Measurements from ENCODE around the gene CCDC146. TPM values are rescaled to one million over a fixed set of nuclear protein-coding genes. Genes with fewer than 3 reads are reported as not detected.

Gene CCDC146
- total RNA-seq, 4 donors from 2014 or later: 35.9 to 51.3 (median 44.3) TPM

- H3K9me3 ChIP-seq: no peaks in the 10 kb centered on the region
- intact Hi-C loops (cut with DNase I): no loop called here
- peaks cover 9 to 24% of the 10 kb centered on the region in 2 donors for H3K4me1 ChIP-seq
- no peaks in the 10 kb centered on the region for H3K27me3 ChIP-seq
- DNase-seq: no peak
- 59 to 78% methylated on average over 7 of the region's 7 CpGs for WGBS, 2 donors
- no peak overlapping the region for H3K27ac ChIP-seq
- no peak overlapping the region for H3K4me3 ChIP-seq (replicated peaks in 1 of 3)
- H3K36me3 ChIP-seq: peaks cover 9 to 14% of the 10 kb centered on the region in 2 donors
- no peak for TF ChIP-seq POLR2A (IDR thresholded peaks at IDR 0.05)
Measured at GRCh38 chr7:77288676-77289320, 166.4 kb downstream of the CCDC146 start.

GRCh38 chr7:77289387-77289786 lies 167.0 kb downstream of the CCDC146 start:
- no peak overlapping the region for H3K27ac ChIP-seq
- WGBS, 2 donors: 96 to 99% methylated on average over 3 of the region's 3 CpGs
- H3K4me3 ChIP-seq (replicated peaks in 1 of 3): no peak overlapping the region
- intact Hi-C loops (cut with DNase I): no loop called here
- peaks cover 4 to 18% of the 10 kb centered on the region in 2 donors for H3K4me1 ChIP-seq
- no peaks in the 10 kb centered on the region for H3K27me3 ChIP-seq
- peaks cover 9 to 14% of the 10 kb centered on the region in 2 donors for H3K36me3 ChIP-seq
- TF ChIP-seq CTCF (IDR thresholded peaks at IDR 0.05) (no peak), POLR2A (IDR thresholded peaks at IDR 0.05) (no peak)
- no peaks in the 10 kb centered on the region for H3K9me3 ChIP-seq
- no peak for DNase-seq

- no peak for TF ChIP-seq POLR2A (IDR thresholded peaks at IDR 0.05)
- TF ChIP-seq CTCF (IDR thresholded peaks at IDR 0.05): no peak
- Histone ChIP-seq H3K27me3 (no peaks in the 10 kb centered on the region), H3K4me3 (replicated peaks in 1 of 3) (no peak overlapping the region), H3K9me3 (no peaks in the 10 kb centered on the region), H3K4me1 (peaks cover 3 to 18% of the 10 kb centered on the region in 2 donors), H3K36me3 (peaks cover 9 to 14% of the 10 kb centered on the region in 2 donors), H3K27ac (no peak overlapping the region)
- DNase-seq: no peak
- intact Hi-C loops (cut with DNase I): no loop called here
Measured at GRCh38 chr7:77290425-77290824, 168.0 kb downstream of the CCDC146 start.

GRCh38 chr7:77293046-77293445 lies 170.6 kb downstream of the CCDC146 start:
- 83 to 90% methylated on average over 4 of the region's 4 CpGs for WGBS, 2 donors
- H3K4me1 ChIP-seq: peaks cover 3 to 8% of the 10 kb centered on the region in 2 donors
- TF ChIP-seq POLR2A (IDR thresholded peaks at IDR 0.05) (no peak), CTCF (IDR thresholded peaks at IDR 0.05) (no peak)
- H3K27ac ChIP-seq: no peak overlapping the region
- peaks cover 11 to 12% of the 10 kb centered on the region in 2 donors for H3K36me3 ChIP-seq
- intact Hi-C loops (cut with DNase I): no loop called here
- H3K4me3 ChIP-seq (replicated peaks in 1 of 3): no peak overlapping the region
- DNase-seq: no peak
- no peaks in the 10 kb centered on the region for H3K9me3 ChIP-seq
- H3K27me3 ChIP-seq: no peaks in the 10 kb centered on the region

- DNase-seq: no peak
- intact Hi-C loops (cut with DNase I): no loop called here
- H3K4me1 ChIP-seq: no peaks in the 10 kb centered on the region
- no peak overlapping the region for H3K4me3 ChIP-seq (replicated peaks in 1 of 3)
- H3K27ac ChIP-seq: peak overlapping the region in 1 of 3 donors; percentile 27
- TF ChIP-seq POLR2A (IDR thresholded peaks at IDR 0.05) (no peak), CTCF (IDR thresholded peaks at IDR 0.05) (no peak)
- H3K9me3 ChIP-seq: no peaks in the 10 kb centered on the region
- peaks cover 0 to 12% of the 10 kb centered on the region in 2 donors for H3K36me3 ChIP-seq
- WGBS, 2 donors: 95 to 99% methylated on average over 2 of the region's 2 CpGs
- H3K27me3 ChIP-seq: no peaks in the 10 kb centered on the region
Measured at GRCh38 chr7:77295549-77295948, 173.1 kb downstream of the CCDC146 start.
